A549 (cell line): ENCODE results near the gene TMEM82. TPM values are rescaled to one million over a fixed set of nuclear protein-coding genes. Genes with fewer than 3 reads are reported as not detected.

ENCODE experiments used
- ATAC-seq, 2 experiments: fragments of 200-7000 bp in 1 of 2; fragments of >200 bp in 1 of 2; cut with Nextera tagmentation in 1 of 2; cut with Tn5 transposase in 1 of 2; 3 replicates each; pipeline versions ENCODE4 v1.8.0 to v1.9.1; 2018 to 2020; ENCODE audit warnings: mild to moderate bottlenecking in 1 of 2, moderate library complexity in 1 of 2
- CTCF ChIA-PET: fragments of 300-600 bp; sonication (Branson Sonifier 250); formaldehyde crosslinking; extraction: SDS; loops from one replicate; lab custom pipeline; 2021; ENCODE audit warnings: antibody characterized with exemption, inconsistent platforms; lab: Yijun Ruan, JAX
- POLR2A ChIA-PET: fragments of 350-600 bp; formaldehyde crosslinking; extraction: SDS; loops from one replicate; lab custom pipeline; 2021; ENCODE audit warnings: antibody characterized with exemption, inconsistent platforms; lab: Yijun Ruan, JAX
- DNase-seq, 2 experiments: peaks; one replicate each; pipeline versions ENCODE4 v3.0.0 to v3.0.0-alpha.2; 2011 to 2016; ENCODE audit warnings: low read depth in 1 of 2, low spot score in 1 of 2
- FAIRE-seq: peaks from 2 replicates; lab custom pipeline; 2011; peaks lifted over from hg19 to GRCh38; lab: Jason Lieb, UNC
- H3K27ac ChIP-seq, 2 experiments: fragments of >200 bp; sonication (Bioruptor Twin); formaldehyde crosslinking; 3 replicates each; pipeline ENCODE4 v1.5.1; 2016 to 2017
- H3K4me1 ChIP-seq: fragments of >200 bp; sonication (Bioruptor Twin); formaldehyde crosslinking; 3 replicates; pipeline ENCODE4 v1.6.1; 2016
- H3K4me2 ChIP-seq: fragments of >200 bp; sonication (Bioruptor Twin); formaldehyde crosslinking; 3 replicates; pipeline ENCODE4 v1.6.1; 2016
- H3K4me3 ChIP-seq: fragments of >200 bp; sonication (Bioruptor Twin); formaldehyde crosslinking; 3 replicates; pipeline ENCODE4 v1.5.1; 2016
- H3K9me3 ChIP-seq: fragments of >200 bp; sonication (Bioruptor Twin); formaldehyde crosslinking; 3 replicates; pipeline ENCODE4 v1.6.1; 2016
- CBX8 ChIP-seq: fragments of 200-600 bp; sonication (generic); IDR thresholded peaks from 2 replicates; pipeline ENCODE4 v1.6.1; 2016
- CHD4 ChIP-seq: fragments of 200-600 bp; sonication (generic); IDR thresholded peaks from 2 replicates; pipeline ENCODE4 v1.6.1; 2016; ENCODE audit warnings: antibody characterized with exemption, mild to moderate bottlenecking, borderline replicate concordance
- EHMT2 ChIP-seq: fragments of 200-600 bp; sonication (generic); IDR thresholded peaks from 2 replicates; pipeline ENCODE4 v1.6.1; 2016; ENCODE audit warnings: antibody characterized with exemption, low read depth, mild to moderate bottlenecking, moderate library complexity
- EP300 ChIP-seq, 2 experiments: fragments of >200 bp; sonication (Bioruptor Twin); formaldehyde crosslinking; IDR thresholded peaks; 2 replicates in 1 of 2; 3 replicates in 1 of 2; pipeline ENCODE4 v1.6.1; 2016 to 2017
- GATA3 ChIP-seq: IDR thresholded peaks from 2 replicates; pipeline ENCODE4 v1.6.1; 2012; ENCODE audit warnings: borderline replicate concordance
- HOXB5 ChIP-seq: fragments of 250-450 bp; sonication (Bioruptor Pico); IDR thresholded peaks from 2 replicates; pipeline ENCODE4 v1.5.0; 2020; ENCODE audit warnings: mild to moderate bottlenecking, moderate library complexity
- KDM5A ChIP-seq: fragments of 200-600 bp; sonication (generic); IDR thresholded peaks from 2 replicates; pipeline ENCODE4 v1.6.1; 2016; ENCODE audit warnings: antibody characterized with exemption, mild to moderate bottlenecking
- MAFK ChIP-seq: fragments of 450-650 bp; IDR thresholded peaks from 2 replicates; pipeline ENCODE4 v1.6.1; 2014; ENCODE audit not compliant: partially characterized antibody
- MYC ChIP-seq: IDR thresholded peaks from 2 replicates; pipeline ENCODE4 v1.6.1; 2012; ENCODE audit warnings: mild to moderate bottlenecking, inconsistent platforms, low read length, improper control_type of control experiment, borderline replicate concordance
- NPAS2 ChIP-seq: fragments of 250-450 bp; sonication (Bioruptor Pico); IDR thresholded peaks from 2 replicates; pipeline ENCODE4 v1.8.0; 2022; ENCODE audit warnings: mild to moderate bottlenecking, moderate library complexity, borderline replicate concordance
- NR3C1 ChIP-seq: fragments of >200 bp; sonication (Bioruptor Twin); formaldehyde crosslinking; IDR thresholded peaks from 3 replicates; pipeline ENCODE4 v1.6.1; 2017
- RAD21 ChIP-seq, 2 experiments: fragments of >200 bp in 1 of 2; sonication (Bioruptor Twin) in 1 of 2; formaldehyde crosslinking in 1 of 2; IDR thresholded peaks in 1 of 2; conservative IDR thresholded peaks in 1 of 2; 2 replicates in 1 of 2; 3 replicates in 1 of 2; pipeline ENCODE4 v1.6.1; 2012 to 2018; ENCODE audit warnings: inconsistent platforms in 1 of 2
- RFX5 ChIP-seq: fragments of 450-650 bp; IDR thresholded peaks from 2 replicates; pipeline ENCODE4 v1.7.1; 2014; ENCODE audit warnings: antibody characterized with exemption, mild to moderate bottlenecking, moderate library complexity
- RNF2 ChIP-seq: fragments of 200-600 bp; sonication (generic); IDR thresholded peaks from 2 replicates; pipeline ENCODE4 v1.6.1; 2016; ENCODE audit warnings: low read depth, mild to moderate bottlenecking, antibody characterized with exemption, moderate library complexity, borderline replicate concordance
- SMC3 ChIP-seq: fragments of >200 bp; sonication (Bioruptor Twin); formaldehyde crosslinking; IDR thresholded peaks from 3 replicates; pipeline ENCODE4 v1.6.1; 2018; ENCODE audit warnings: inconsistent platforms
- TP53 ChIP-seq: fragments of 250-450 bp; sonication (Bioruptor Pico); IDR thresholded peaks from 2 replicates; pipeline ENCODE4 v1.5.0; 2021; ENCODE audit warnings: mild to moderate bottlenecking, moderate library complexity
- ZC3H11A ChIP-seq: fragments of 450-650 bp; IDR thresholded peaks from 2 replicates; pipeline ENCODE4 v1.6.1; 2014; ENCODE audit warnings: antibody characterized with exemption, mild to moderate bottlenecking
- ZFP36 ChIP-seq: fragments of 450-650 bp; IDR thresholded peaks from 2 replicates; pipeline ENCODE4 v1.6.1; 2014; ENCODE audit warnings: borderline replicate concordance; ENCODE audit not compliant: partially characterized antibody
- ZNF302 ChIP-seq: fragments of 250-450 bp; sonication (Bioruptor Pico); IDR thresholded peaks from 2 replicates; pipeline ENCODE4 v1.9.0; 2021; ENCODE audit warnings: inconsistent platforms, mild to moderate bottlenecking, moderate library complexity
- WGBS: methylation state at CpG from one replicate; pipeline ENCODE4 v1.1.6; 2017; ENCODE audit errors: missing lambda C conversion rate; 5-methylcytosine and 5-hydroxymethylcytosine counted together
- polyA plus RNA-seq, 4 experiments: library from polyadenylated mRNA; depleted of rRNA in 3 of 4; stranded (reverse); fragments of >200 nt; fragmentation: RNase III in 1 of 4; extraction: RNeasy Plus Mini Kit Qiagen cat#74134 plus additional on column Dnase treatment in 1 of 4; gene quantifications; 2 replicates in 3 of 4; 3 replicates in 1 of 4; pipeline ENCODE4 v1.2.3, GENCODE V29; 2011 to 2017
- TF ChIP-seq, protein P1 (sequence below): fragments of 450-650 bp; IDR thresholded peaks from 2 replicates; pipeline ENCODE4 v1.6.1; 2014; ENCODE audit warnings: antibody characterized with exemption
- TF ChIP-seq, protein P2 (sequence below): fragments of 150-350 bp; IDR thresholded peaks from 2 replicates; pipeline ENCODE4 v1.6.1; 2014; ENCODE audit warnings: low read depth, mild to moderate bottlenecking, low read length
- TF ChIP-seq, protein P3 (sequence below): IDR thresholded peaks from 2 replicates; pipeline ENCODE4 v1.6.1; 2012
- TF ChIP-seq, protein P4 (sequence below): fragments of 200-600 bp; sonication (generic); IDR thresholded peaks from 2 replicates; pipeline ENCODE4 v1.6.1; 2016; ENCODE audit warnings: antibody characterized with exemption, mild to moderate bottlenecking, moderate library complexity
- TF ChIP-seq, protein P5 (sequence below): IDR thresholded peaks from 2 replicates; pipeline ENCODE4 v1.6.1; 2012; ENCODE audit warnings: low read depth, borderline replicate concordance

TMEM82 gene
- polyA plus RNA-seq, 2 of the 4 experiments (the other 2 are of a cell fraction): not detected

DNA sequence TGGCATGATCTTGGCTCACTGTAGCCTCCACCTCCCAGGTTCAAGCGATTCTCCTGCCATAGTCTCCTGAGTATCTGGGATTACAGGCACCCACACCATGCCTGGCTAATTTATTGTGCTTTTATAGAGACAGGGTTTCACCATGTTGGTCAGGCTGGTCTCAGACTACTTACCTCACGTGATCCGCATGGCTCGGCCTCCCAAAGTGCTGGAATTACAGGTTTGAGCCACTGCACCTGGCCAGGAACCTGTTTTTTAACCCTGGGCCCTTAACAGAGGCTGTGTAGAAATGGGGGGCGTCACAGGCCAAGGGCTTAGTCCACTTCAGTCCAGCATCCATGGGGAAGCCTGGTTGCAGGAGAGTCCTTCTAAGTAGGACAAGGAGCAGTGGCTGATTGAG is 25.6 kb downstream of the TMEM82 start:
- Histone ChIP-seq H3K9me3 (no peaks in the 10 kb centered on the region), H3K4me3 (no peak overlapping the region), H3K4me2 (no peak overlapping the region), H3K27ac (no peak overlapping the region), H3K4me1 (peaks cover 13% of the 10 kb centered on the region)
- no peak for TF ChIP-seq SMC3
- ATAC-seq (no peak), FAIRE-seq (no peak), DNase-seq (no peak)
- CTCF ChIA-PET: interaction anchor here (0.7 kb wide), 1 partner anchor 31 kb away, joined by 3 read pairs; no protein-coding TSS in a partner anchor
- WGBS: 64% methylated on average over 1 of the region's 5 CpGs
- POLR2A ChIA-PET: no interaction called here

DNA sequence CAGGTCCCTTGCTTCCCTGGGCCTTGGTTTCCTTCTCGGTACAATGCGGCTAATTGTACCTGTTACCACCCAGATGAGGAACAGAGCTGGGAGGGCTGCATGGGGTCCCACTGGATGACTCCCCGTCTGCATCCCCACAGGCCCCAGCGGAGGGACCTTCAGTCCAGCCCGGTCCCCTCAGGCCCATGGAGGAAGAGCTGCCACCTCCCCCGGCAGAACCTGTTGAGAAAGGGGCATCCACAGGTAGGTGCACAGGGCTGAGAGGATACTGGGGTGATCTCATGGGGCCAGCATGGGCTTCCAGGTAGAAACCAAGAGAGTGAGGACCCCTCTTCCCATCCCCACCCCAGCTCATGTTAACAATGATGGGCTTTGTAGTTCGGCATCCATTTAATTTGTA is 26.1 kb downstream of the TMEM82 start:
- Histone ChIP-seq H3K27ac (no peak overlapping the region), H3K4me1 (peaks cover 13% of the 10 kb centered on the region), H3K4me3 (no peak overlapping the region), H3K9me3 (no peaks in the 10 kb centered on the region), H3K4me2 (no peak overlapping the region)
- no peak for ATAC-seq
- ChIA-PET POLR2A (no interaction called here), CTCF (interaction anchor here (0.7 kb wide), 1 partner anchor 31 kb away, joined by 3 read pairs; no protein-coding TSS in a partner anchor)
- DNase-seq: no peak
- TF ChIP-seq MYC: no peak
- no peak for TF ChIP-seq ZFP36
- no peak for TF ChIP-seq EP300 (IDR thresholded peaks at IDR 0.05)
- TF ChIP-seq ZC3H11A: no peak
- no peak for TF ChIP-seq HOXB5
- no peak for TF ChIP-seq NR3C1
- no peak for TF ChIP-seq MAFK
- no peak for TF ChIP-seq CBX8
- no peak for TF ChIP-seq RFX5
- TF ChIP-seq EHMT2: no peak
- TF ChIP-seq RAD21 (conservative IDR thresholded peaks at IDR 0.05 in 1 of 2, IDR thresholded peaks at IDR 0.05 in 1 of 2): no peak
- WGBS: 90% methylated on average over 2 of the region's 7 CpGs
- no peak for FAIRE-seq

DNA sequence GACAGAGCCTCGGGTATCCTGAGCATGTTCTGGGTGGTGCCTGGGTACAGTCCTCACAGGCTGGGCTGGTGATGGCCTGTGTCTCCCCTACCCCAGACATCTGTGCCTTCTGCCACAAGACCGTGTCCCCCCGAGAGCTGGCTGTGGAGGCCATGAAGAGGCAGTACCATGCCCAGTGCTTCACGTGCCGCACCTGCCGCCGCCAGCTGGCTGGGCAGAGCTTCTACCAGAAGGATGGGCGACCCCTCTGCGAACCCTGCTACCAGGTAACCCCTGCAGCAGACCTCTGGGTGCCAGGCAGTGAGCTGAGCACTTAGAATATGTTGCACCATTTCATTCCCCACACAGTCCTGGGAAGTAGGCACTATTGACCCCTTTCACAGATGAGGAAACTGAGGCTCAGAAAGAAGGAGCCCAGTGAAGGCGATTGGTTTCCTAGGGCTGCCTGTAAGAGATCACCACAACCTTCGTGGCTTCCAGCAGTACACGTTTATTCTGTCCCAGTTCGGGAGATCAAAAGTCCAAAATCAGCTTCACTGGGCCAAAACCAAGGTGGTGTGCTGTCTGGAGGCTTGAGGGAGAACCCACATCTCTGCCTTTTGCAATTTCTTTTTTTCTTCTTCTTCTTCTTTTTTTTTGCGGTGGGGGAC is 28.1 kb downstream of the TMEM82 start:
- no peak overlapping the region for H3K27ac ChIP-seq
- no peak for DNase-seq
- no peak for FAIRE-seq
- no peak overlapping the region for H3K4me3 ChIP-seq
- TF ChIP-seq CHD4 (no peak), TP53 (no peak), NPAS2 (CRISPR knock-in tag) (no peak), MAFK (no peak), RNF2 (no peak), KDM5A (no peak), RAD21 (conservative IDR thresholded peaks at IDR 0.05 in 1 of 2, IDR thresholded peaks at IDR 0.05 in 1 of 2) (no peak), NR3C1 (no peak), ZNF302 (CRISPR knock-in tag) (no peak), HOXB5 (no peak), CBX8 (no peak), SMC3 (no peak), GATA3 (no peak)
- TF ChIP-seq, protein P1, sequence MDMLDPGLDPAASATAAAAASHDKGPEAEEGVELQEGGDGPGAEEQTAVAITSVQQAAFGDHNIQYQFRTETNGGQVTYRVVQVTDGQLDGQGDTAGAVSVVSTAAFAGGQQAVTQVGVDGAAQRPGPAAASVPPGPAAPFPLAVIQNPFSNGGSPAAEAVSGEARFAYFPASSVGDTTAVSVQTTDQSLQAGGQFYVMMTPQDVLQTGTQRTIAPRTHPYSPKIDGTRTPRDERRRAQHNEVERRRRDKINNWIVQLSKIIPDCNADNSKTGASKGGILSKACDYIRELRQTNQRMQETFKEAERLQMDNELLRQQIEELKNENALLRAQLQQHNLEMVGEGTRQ: no peak
- TF ChIP-seq, protein P2, sequence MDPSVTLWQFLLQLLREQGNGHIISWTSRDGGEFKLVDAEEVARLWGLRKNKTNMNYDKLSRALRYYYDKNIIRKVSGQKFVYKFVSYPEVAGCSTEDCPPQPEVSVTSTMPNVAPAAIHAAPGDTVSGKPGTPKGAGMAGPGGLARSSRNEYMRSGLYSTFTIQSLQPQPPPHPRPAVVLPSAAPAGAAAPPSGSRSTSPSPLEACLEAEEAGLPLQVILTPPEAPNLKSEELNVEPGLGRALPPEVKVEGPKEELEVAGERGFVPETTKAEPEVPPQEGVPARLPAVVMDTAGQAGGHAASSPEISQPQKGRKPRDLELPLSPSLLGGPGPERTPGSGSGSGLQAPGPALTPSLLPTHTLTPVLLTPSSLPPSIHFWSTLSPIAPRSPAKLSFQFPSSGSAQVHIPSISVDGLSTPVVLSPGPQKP: no peak
- TF ChIP-seq, protein P3, sequence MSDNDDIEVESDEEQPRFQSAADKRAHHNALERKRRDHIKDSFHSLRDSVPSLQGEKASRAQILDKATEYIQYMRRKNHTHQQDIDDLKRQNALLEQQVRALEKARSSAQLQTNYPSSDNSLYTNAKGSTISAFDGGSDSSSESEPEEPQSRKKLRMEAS: no peak
- TF ChIP-seq, protein P4, sequence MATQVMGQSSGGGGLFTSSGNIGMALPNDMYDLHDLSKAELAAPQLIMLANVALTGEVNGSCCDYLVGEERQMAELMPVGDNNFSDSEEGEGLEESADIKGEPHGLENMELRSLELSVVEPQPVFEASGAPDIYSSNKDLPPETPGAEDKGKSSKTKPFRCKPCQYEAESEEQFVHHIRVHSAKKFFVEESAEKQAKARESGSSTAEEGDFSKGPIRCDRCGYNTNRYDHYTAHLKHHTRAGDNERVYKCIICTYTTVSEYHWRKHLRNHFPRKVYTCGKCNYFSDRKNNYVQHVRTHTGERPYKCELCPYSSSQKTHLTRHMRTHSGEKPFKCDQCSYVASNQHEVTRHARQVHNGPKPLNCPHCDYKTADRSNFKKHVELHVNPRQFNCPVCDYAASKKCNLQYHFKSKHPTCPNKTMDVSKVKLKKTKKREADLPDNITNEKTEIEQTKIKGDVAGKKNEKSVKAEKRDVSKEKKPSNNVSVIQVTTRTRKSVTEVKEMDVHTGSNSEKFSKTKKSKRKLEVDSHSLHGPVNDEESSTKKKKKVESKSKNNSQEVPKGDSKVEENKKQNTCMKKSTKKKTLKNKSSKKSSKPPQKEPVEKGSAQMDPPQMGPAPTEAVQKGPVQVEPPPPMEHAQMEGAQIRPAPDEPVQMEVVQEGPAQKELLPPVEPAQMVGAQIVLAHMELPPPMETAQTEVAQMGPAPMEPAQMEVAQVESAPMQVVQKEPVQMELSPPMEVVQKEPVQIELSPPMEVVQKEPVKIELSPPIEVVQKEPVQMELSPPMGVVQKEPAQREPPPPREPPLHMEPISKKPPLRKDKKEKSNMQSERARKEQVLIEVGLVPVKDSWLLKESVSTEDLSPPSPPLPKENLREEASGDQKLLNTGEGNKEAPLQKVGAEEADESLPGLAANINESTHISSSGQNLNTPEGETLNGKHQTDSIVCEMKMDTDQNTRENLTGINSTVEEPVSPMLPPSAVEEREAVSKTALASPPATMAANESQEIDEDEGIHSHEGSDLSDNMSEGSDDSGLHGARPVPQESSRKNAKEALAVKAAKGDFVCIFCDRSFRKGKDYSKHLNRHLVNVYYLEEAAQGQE: no peak
- TF ChIP-seq, protein P5, sequence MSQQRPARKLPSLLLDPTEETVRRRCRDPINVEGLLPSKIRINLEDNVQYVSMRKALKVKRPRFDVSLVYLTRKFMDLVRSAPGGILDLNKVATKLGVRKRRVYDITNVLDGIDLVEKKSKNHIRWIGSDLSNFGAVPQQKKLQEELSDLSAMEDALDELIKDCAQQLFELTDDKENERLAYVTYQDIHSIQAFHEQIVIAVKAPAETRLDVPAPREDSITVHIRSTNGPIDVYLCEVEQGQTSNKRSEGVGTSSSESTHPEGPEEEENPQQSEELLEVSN: no peak
- TF ChIP-seq, all 56 proteins: peak for 0
- POLR2A ChIA-PET: no interaction called here
- H3K4me2 ChIP-seq: no peak overlapping the region
- ATAC-seq: no peak
- CTCF ChIA-PET: interaction anchor here (0.8 to 1.0 kb wide), 2 partner anchors 10 to 22 kb away, joined by 4 to 6 read pairs; no protein-coding TSS in a partner anchor
- WGBS: 89% methylated on average over 8 of the region's 14 CpGs
- H3K4me1 ChIP-seq: peaks cover 4% of the 10 kb centered on the region; the same call in 2 of the 3 replicates
- no peaks in the 10 kb centered on the region for H3K9me3 ChIP-seq
